Measurements from ENCODE around the gene CDS1. TPM values are rescaled to one million over a fixed set of nuclear protein-coding genes. Genes with fewer than 3 reads are reported as not detected.
"Not testable (repeated sequence)": the region's sequence is repeated elsewhere in the genome, so short reads cannot be mapped to it uniquely, and the experiment has no call there.

The CDS1 gene
- polyA plus RNA-seq, 1 donor: 0.28 TPM

- no peak for DNase-seq (ENCODE audit: low read depth)
Observed at GRCh38 chr4:84673475-84674240, 90.7 kb downstream of the CDS1 start.

DNA sequence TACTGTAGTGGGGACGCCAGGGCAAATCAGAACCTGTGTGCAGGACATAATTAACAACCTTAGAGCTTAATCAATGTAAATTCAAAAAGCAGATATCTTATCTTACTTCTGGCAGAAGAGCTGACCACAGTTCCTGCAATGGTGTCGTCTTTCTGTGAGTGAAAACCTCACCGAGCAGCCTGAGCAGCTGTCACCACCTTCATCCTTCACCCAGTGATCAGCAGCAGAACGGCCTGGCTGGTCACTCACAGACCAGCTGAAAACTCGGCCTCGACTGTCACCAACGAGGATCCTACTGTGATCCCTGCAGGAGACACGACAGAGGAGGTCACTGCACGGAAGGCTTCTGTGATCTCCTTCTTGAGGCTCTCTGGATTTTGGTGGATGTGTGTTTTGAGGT, 94.2 kb downstream of the CDS1 start:
- DNase-seq (ENCODE audit: low read depth): no peak

GRCh38 chr4:84677995-84678394, 95.1 kb downstream of the CDS1 start:
- DNase-seq (ENCODE audit: low read depth): no peak

- DNase-seq (ENCODE audit: low read depth): no peak
Observed at GRCh38 chr4:84678976-84679744, 96.2 kb downstream of the CDS1 start.

- DNase-seq (ENCODE audit: low read depth): no peak
Observed at GRCh38 chr4:84680956-84681355, 98.0 kb downstream of the CDS1 start.

- DNase-seq (ENCODE audit: low read depth): peak; percentile 14
Observed at GRCh38 chr4:84681486-84682274, 98.8 kb downstream of the CDS1 start.

GRCh38 chr4:84682661-84683060, 99.7 kb downstream of the CDS1 start:
- not testable (repeated sequence) for DNase-seq (ENCODE audit: low read depth)

GRCh38 chr4:84683064-84683850, 100.3 kb downstream of the CDS1 start:
- no peak for DNase-seq (ENCODE audit: low read depth)

DNA sequence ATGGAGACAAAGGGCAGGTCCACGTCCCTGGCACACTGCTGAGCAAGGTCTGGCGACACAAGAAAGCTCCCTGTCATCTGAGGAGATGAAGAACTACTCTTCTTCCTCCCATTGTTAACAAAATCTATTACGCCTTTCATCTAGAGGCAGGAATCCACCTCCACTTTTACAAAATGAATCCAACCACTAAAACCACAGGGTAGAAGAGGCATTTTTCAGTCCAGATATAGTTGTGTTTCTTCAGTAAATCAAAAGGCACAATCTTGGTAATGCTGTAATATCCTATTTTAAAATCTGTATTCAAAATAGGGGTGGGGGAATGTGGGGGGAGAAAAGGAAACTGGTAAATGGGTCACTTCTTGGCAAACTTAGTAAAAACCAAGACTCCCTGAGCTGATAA, 101.4 kb downstream of the CDS1 start:
- no peak for DNase-seq (ENCODE audit: low read depth)

DNA sequence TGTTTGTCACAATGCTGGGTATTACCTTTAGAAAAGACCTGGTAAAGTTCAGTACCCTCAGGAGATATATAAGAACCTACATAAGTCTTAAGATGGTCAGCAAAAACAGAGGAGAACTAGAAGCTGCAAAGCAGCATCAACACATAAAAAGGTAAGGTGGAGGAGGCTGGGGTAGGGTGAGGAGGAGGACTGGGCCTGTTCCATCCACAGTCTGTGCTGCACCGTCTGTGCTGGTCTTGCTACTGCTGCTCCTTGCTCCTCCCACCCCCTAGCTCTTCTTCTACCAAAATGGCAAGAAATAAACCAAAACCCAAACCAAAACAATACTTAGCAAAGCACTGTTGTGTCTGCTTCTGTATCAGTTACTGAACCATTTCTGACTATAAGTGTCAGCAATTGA, 102.2 kb downstream of the CDS1 start:
- no peak for DNase-seq (ENCODE audit: low read depth)

DNA sequence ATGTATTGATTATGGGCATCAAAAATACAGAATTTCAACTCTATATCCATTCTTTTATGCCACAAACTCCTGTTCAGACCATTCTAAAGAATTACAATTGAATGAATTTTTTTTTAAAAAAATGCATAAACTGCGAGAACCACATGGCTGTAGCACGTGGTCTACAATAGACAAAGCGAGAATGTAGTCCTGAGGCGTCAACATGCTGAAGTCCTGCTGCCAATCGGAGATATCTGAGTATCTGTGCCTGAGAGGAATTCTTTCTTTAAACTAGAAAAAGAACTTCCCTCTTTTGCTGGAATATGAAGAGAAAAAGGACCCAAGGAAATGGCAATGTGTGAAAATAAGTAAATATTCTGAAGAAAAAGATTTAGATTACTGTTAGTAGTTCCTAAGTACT, 105.7 kb downstream of the CDS1 start:
- DNase-seq (ENCODE audit: low read depth): no peak

GRCh38 chr4:84689197-84689596, 106.3 kb downstream of the CDS1 start:
- DNase-seq (ENCODE audit: low read depth): no peak

GRCh38 chr4:84690481-84690880, 107.6 kb downstream of the CDS1 start:
- DNase-seq (ENCODE audit: low read depth): no peak

DNA sequence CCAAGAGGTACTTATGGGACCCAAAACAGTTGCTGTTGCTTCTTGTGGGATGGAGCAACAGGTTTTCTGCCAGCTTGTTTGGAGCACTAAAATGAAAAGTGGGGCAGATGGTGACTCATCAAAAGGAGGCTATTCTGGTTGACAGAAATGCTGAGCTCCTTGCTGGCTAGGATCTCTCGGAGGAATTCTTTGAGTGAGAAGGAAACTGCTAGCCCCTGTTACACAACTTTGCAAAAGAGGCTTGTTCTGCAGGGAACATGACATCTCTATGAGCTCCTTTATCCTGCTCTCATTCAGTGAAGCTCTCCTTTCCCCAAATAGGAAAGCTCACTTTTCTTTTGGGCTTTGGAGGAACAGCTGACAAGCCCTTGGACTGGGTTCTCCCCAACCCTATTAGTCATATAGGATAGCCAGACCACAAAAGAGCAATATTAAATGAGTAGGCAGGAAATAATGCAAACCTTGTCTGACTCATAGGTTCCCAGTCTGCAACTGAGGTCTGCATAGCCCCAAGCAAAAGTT, 108.3 kb downstream of the CDS1 start:
- no peak for DNase-seq (ENCODE audit: low read depth)

DNA sequence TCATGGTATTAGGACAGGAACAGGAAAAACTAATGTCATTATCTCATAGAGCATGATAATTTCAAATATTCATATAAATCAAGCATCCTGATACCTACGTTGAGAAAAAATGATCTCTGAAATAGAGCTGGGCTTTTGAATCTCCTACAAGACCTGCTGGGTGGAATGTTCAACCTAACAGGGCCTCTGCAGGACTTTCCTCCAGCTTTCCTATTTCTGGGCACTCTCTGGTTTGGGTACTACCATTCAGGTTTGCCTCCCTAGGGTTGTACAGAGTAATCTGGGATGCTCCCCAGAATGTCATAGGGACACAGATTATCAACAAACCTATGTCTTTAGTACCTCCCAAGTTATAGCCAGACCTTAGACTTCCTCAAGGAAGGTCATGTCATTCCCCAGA, 108.9 kb downstream of the CDS1 start:
- no peak for DNase-seq (ENCODE audit: low read depth)

- DNase-seq (ENCODE audit: low read depth): no peak
Observed at GRCh38 chr4:84697159-84697558, 114.2 kb downstream of the CDS1 start.

DNA sequence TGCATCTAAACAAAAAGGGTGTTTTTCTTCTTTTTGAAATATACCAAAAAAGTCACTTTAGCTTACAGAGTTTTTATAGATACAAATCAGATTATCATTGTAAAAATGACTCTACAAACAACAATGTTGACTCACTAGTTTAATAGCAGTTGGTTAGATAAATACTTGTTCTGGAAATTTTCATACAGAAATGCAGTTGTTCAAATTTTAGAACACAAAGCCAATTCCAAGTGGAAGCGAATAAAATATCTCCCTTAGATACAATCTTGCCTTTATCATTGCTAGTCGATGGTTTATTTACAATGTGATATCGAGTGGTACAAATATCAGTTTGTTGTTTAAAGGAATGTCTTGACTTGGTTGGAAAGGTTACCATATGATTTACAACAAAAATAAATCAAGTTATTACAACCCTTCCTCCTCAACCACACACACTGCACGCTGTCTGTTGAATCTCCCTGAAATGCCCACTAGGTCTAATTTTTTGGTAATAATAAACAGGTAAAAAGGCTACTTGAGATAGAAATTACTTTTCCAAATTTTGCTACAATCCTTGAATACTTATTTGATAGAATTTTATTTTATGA, 114.8 kb downstream of the CDS1 start:
- DNase-seq (ENCODE audit: low read depth): no peak

- no peak for DNase-seq (ENCODE audit: low read depth)
Observed at GRCh38 chr4:84699001-84699671, 116.2 kb downstream of the CDS1 start.
